ENCODE measurements around the gene DMD. TPM values are rescaled to one million over a fixed set of nuclear protein-coding genes. Genes with fewer than 3 reads are reported as not detected.

DMD gene
- total RNA-seq, 4 donors from 2014 or later = 2.2 to 26.7 (median 7.8) TPM

DNA sequence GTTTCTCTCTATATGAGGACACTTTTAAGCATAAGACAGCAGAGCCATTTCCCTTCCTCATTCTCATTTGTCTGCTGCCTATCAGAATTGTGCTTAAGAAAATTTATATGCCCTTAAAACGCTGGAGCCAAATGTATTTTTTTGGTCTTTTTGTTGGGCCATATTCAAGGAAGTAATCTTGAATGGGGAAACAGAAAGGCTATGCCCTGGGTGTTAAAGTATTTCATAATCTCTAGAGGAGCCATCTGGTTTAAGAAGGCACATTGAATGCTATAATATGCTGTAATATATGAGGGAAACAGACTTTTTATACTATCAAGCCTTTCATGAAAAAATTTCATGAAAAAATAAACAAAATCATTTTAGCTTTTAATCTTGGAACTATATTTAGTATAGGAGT, 4.3 kb downstream of the DMD start:
- Histone ChIP-seq H3K27me3 (no peaks in the 10 kb centered on the region), H3K4me3 (peak overlapping the region in 2 of 4 donors; percentile 7 to 17)

DNA sequence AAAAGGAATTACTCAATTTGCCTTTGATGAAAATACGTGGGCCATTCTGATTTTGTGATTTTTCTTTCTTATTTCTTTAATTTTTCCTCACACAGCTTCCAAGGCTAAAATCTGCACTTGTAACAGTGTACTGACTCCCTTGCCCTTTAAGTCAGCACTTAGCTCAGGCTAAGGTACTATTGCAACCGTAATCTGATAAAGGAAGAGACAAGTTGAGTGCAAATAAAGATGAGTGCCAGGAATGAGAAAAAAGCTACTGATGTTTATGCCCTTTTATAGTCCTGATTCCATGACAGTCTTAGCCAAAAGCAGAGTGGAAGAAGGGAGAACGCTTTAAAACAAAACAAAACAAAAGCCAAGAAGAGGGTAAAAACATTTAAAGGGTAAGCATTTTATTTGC, 6.0 kb downstream of the DMD start:
- DNase-seq = no peak
- Histone ChIP-seq H3K4me1 (no peaks in the 10 kb centered on the region), H3K4me3 (peak overlapping the region in 2 of 4 donors; percentile 4 to 32), H3K27ac (peak overlapping the region in 1 of 4 donors; percentile 18), H3K9me3 (no peaks in the 10 kb centered on the region), H3K36me3 (no peaks in the 10 kb centered on the region), H3K27me3 (no peaks in the 10 kb centered on the region)
- WGBS, 2 donors = 35 to 39% methylated on average over 3 of the region's 3 CpGs
- intact Hi-C loops (cut with DNase I) = no loop called here
- no peak for TF ChIP-seq POLR2A (IDR thresholded peaks at IDR 0.05)
- TF ChIP-seq CTCF (IDR thresholded peaks at IDR 0.05) = no peak

More for the DNA sequence above, 4.3 kb downstream of the DMD start:
- no peak for TF ChIP-seq POLR2A (IDR thresholded peaks at IDR 0.05)
- no peak for TF ChIP-seq CTCF (IDR thresholded peaks at IDR 0.05)
- no peak for DNase-seq
- WGBS, 2 donors = 7 to 50% methylated on average over 1 of the region's 1 CpG
- no peaks in the 10 kb centered on the region for H3K36me3 ChIP-seq
- intact Hi-C loops (cut with DNase I) = no loop called here
- peak overlapping the region in 1 of 4 donors; percentile 17 for H3K27ac ChIP-seq
- no peaks in the 10 kb centered on the region for H3K4me1 ChIP-seq
- no peaks in the 10 kb centered on the region for H3K9me3 ChIP-seq

DNA sequence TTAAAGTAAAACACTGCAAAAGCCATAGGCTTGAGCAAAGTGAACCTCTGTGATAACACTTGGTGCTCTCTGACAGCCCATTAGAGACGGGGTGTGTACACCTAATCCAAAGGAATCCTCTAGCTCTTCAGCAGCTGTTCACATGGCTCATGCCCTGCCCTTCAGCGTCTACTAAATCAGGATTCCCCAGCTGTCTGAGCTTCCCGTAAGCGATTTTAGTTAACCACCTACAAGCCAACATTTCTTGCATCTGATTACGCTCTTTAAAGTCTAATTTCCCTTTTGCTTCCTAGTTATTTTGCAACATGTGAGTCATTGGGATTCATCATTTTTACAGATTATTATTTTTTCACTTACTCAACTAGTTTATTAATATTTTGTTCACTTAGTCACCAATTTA, 6.5 kb downstream of the DMD start:
- Histone ChIP-seq H3K36me3 (no peaks in the 10 kb centered on the region), H3K27ac (peak overlapping the region in 2 of 4 donors; percentile 11 to 18), H3K4me3 (peak overlapping the region in 2 of 4 donors; percentile 4 to 32), H3K4me1 (no peaks in the 10 kb centered on the region), H3K27me3 (no peaks in the 10 kb centered on the region), H3K9me3 (no peaks in the 10 kb centered on the region)
- TF ChIP-seq POLR2A (IDR thresholded peaks at IDR 0.05) = no peak
- no peak for TF ChIP-seq CTCF (IDR thresholded peaks at IDR 0.05)
- no peak for DNase-seq
- 55 to 68% methylated on average over 5 of the region's 5 CpGs for WGBS, 2 donors
- intact Hi-C loops (cut with DNase I) = no loop called here

DNA sequence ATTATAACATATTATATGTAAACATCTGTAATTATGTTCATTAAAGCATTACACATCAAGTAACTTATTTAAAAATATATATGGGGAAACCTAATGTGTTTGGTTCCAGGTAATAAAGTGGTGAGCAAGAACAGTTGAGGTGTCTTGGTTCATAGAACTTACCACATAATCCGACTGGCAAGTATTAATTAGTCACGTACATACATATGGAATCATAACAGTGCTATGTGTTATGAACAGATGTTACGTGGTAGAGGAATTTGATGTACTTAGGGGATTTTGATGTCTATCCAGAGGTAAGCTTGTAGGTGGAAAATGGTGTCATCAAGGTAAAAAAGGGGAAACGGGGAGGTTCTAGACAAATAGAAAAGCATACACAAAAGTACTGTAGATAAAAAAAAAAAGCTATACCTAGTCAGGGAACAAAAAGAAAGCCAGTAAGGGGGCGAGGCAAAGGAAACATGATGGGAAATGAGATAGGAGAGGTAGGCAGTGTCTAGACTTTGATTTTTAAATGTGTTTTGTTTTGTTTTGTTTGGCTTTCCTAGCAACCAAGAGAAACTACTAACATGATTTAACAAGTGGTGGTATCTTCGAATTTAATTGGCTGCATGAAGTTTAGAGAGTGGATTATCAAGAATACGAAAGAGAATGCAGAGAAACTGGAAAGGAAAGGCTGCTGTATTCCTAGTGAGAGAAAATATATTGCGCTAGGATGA, 12.6 kb downstream of the DMD start:
- no peaks in the 10 kb centered on the region for H3K27me3 ChIP-seq
- H3K9me3 ChIP-seq = no peaks in the 10 kb centered on the region
- DNase-seq = no peak
- TF ChIP-seq CTCF (IDR thresholded peaks at IDR 0.05) (no peak), POLR2A (IDR thresholded peaks at IDR 0.05) (no peak)
- no peaks in the 10 kb centered on the region for H3K36me3 ChIP-seq
- WGBS, 2 donors = 48 to 49% methylated on average over 8 of the region's 8 CpGs
- intact Hi-C loops (cut with DNase I) = no loop called here
- no peak overlapping the region for H3K27ac ChIP-seq
- H3K4me3 ChIP-seq = no peak overlapping the region
- H3K4me1 ChIP-seq = no peaks in the 10 kb centered on the region

- Histone ChIP-seq H3K27ac (peak overlapping the region in 2 of 4 donors; percentile 45 to 59), H3K4me1 (no peaks in the 10 kb centered on the region), H3K27me3 (no peaks in the 10 kb centered on the region), H3K36me3 (no peaks in the 10 kb centered on the region), H3K4me3 (no peak overlapping the region), H3K9me3 (no peaks in the 10 kb centered on the region)
- no peak for DNase-seq
- 43 to 48% methylated on average over 1 of the region's 1 CpG for WGBS, 2 donors
- intact Hi-C loops (cut with DNase I) = no loop called here
- no peak for TF ChIP-seq CTCF (IDR thresholded peaks at IDR 0.05)
Measured at GRCh38 chrX:33195698-33196097, 15.7 kb downstream of the DMD start.
